Measurements from ENCODE around the gene MCRS1.

DNA sequence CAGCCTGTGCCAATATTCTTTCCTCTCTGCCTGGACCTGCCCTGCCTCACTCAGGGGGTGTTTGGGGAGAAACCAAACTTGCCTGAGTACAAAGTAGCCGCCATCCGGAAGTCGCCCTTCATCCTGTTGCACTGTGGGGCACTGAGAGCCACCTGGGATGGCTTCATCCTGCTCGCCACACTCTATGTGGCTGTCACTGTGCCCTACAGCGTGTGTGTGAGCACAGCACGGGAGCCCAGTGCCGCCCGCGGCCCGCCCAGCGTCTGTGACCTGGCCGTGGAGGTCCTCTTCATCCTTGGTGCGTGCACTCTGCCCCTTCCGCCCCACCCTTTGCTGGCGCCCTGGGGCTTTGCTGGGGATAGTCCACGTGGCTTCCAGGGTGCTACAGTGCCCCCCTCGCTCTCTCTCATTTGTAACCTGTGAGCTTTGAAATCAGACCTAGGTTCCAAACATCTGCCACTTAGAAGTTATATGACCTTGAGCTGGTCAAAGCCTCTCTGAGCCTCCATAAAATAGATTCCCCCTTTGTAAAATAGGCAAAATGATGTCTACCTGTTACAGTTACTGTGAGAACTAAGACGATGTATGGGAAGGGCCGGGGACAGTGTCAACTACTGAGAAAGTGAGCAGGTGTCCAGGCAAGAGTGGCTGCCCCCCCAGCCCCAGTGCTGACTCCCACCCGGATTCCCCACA is 24.6 kb downstream of the MCRS1 start:
- TF ChIP-seq, protein P1, sequence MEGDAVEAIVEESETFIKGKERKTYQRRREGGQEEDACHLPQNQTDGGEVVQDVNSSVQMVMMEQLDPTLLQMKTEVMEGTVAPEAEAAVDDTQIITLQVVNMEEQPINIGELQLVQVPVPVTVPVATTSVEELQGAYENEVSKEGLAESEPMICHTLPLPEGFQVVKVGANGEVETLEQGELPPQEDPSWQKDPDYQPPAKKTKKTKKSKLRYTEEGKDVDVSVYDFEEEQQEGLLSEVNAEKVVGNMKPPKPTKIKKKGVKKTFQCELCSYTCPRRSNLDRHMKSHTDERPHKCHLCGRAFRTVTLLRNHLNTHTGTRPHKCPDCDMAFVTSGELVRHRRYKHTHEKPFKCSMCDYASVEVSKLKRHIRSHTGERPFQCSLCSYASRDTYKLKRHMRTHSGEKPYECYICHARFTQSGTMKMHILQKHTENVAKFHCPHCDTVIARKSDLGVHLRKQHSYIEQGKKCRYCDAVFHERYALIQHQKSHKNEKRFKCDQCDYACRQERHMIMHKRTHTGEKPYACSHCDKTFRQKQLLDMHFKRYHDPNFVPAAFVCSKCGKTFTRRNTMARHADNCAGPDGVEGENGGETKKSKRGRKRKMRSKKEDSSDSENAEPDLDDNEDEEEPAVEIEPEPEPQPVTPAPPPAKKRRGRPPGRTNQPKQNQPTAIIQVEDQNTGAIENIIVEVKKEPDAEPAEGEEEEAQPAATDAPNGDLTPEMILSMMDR (IDR thresholded peaks at IDR 0.05 in 4 of 5, conservative IDR thresholded peaks at IDR 0.05 in 1 of 5): no peak
- no peak for TF ChIP-seq POLR2A (IDR thresholded peaks at IDR 0.05)
